GM19468 (cell line): ENCODE results near the gene CLOCK.

Source experiments
- ATAC-seq: cut with Tn5 transposase; IDR thresholded peaks from one replicate; pipeline ENCODE4 v1.9.1; 2021; ENCODE audit warnings: mild to moderate bottlenecking, moderate library complexity, moderate number of reproducible peaks; ENCODE audit not compliant: unreplicated experiment; ENCODE audit errors: extremely low read depth

Gene CLOCK

GRCh38 chr4:55485821-55486220, 60.9 kb downstream of the CLOCK start:
- ATAC-seq: no peak

- ATAC-seq: no peak
Measured at GRCh38 chr4:55483315-55483714, 63.4 kb downstream of the CLOCK start.

- no peak for ATAC-seq
Measured at GRCh38 chr4:55475394-55476243, 71.1 kb downstream of the CLOCK start.

GRCh38 chr4:55469979-55470378, 76.7 kb downstream of the CLOCK start:
- ATAC-seq: no peak

GRCh38 chr4:55468724-55469123, 78.0 kb downstream of the CLOCK start:
- ATAC-seq: no peak

GRCh38 chr4:55466001-55466400, 80.7 kb downstream of the CLOCK start:
- no peak for ATAC-seq

- no peak for ATAC-seq
Measured at GRCh38 chr4:55458611-55459010, 88.1 kb downstream of the CLOCK start.

GRCh38 chr4:55458164-55458563, 88.5 kb downstream of the CLOCK start:
- ATAC-seq: no peak

- no peak for ATAC-seq
Measured at GRCh38 chr4:55450566-55450965, 96.1 kb downstream of the CLOCK start.

GRCh38 chr4:55447831-55448230, 98.9 kb downstream of the CLOCK start:
- ATAC-seq: no peak

- no peak for ATAC-seq
Measured at GRCh38 chr4:55447108-55447708, 99.5 kb downstream of the CLOCK start.

- ATAC-seq: no peak
Measured at GRCh38 chr4:55446578-55446922, 100.2 kb downstream of the CLOCK start.

GRCh38 chr4:55445921-55446577, 100.7 kb downstream of the CLOCK start:
- ATAC-seq: no peak

- no peak for ATAC-seq
Measured at GRCh38 chr4:55444827-55445226, 101.9 kb downstream of the CLOCK start.

- ATAC-seq: no peak
Measured at GRCh38 chr4:55442541-55442940, 104.2 kb downstream of the CLOCK start.

GRCh38 chr4:55440786-55441185, 105.9 kb downstream of the CLOCK start:
- no peak for ATAC-seq

GRCh38 chr4:55439023-55439422, 107.7 kb downstream of the CLOCK start:
- no peak for ATAC-seq

GRCh38 chr4:55438314-55438713, 108.4 kb downstream of the CLOCK start:
- no peak for ATAC-seq

GRCh38 chr4:55437823-55438222, 108.9 kb downstream of the CLOCK start:
- ATAC-seq: no peak

- ATAC-seq: no peak
Measured at GRCh38 chr4:55437356-55437796, 109.3 kb downstream of the CLOCK start.

GRCh38 chr4:55435141-55435841, 111.4 kb downstream of the CLOCK start:
- no peak for ATAC-seq
